ENCODE data around the gene SEL1L3.

SEL1L3 gene

DNA sequence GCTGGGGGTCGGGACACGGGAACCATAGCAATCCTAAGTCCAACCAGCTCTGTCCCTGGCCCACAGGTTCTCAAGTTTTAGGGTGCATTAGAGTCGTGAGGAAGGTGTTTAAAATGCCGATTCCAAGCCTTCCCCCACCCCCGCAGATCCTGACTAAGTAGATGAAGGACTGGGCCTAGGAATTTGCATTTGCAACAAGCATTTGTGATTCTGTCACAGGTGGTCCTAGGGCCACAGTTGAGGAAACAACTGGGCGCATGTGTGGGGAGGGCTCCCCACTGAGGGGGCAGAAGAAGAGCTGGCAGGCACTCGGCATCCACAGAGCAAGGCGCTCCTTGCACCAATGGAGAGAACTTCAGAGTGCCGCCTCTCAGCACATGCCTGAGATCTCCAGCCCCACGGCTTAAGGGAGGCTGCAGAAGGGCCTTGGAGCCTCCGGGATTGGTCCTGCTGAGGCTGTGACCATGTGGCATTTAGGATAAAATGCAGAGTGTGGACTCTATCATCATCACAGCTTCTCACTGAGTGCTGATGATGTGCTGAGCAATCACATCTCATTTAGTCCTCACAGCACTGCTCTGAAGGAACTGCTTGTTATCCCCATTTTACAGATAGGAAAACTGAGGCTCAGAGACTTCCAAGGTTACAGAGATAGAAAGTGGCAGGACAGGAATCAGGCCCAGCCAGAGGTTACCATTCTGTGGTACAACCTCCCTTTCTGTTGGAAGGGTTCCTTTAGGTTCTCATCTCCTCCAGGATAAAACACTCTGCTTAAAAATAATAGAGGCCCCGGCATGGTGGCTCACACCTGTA lies 16.7 kb downstream of the SEL1L3 start:
- H3K9me3 ChIP-seq (ENCODE audit: control insufficient read depth, insufficient read depth, low read depth, low read length) = no peaks in the 10 kb centered on the region
- peaks cover 0 to 13% of the 10 kb centered on the region in 2 experiments; a peak in 1 of 3 replicates for H3K36me3 ChIP-seq (ENCODE audit: control insufficient read depth in 2 of 2, insufficient read depth in 1 of 2, low read length in 2 of 2)
- H3K27ac ChIP-seq (ENCODE audit: extremely low read depth, low read depth, low read length) = no peak overlapping the region
- H3K4me1 ChIP-seq (ENCODE audit: control insufficient read depth, insufficient read depth, low read length) = no peaks in the 10 kb centered on the region
- CTCF ChIA-PET = no interaction called here
- POLR2A ChIA-PET = no interaction called here
- TF ChIP-seq GLI2 (tag by site-specific recombination; IDR thresholded peaks at IDR 0.05; ENCODE audit: borderline replicate concordance, low read depth) = no peak
- TF ChIP-seq ZFHX2 (tag by site-specific recombination; conservative IDR thresholded peaks at IDR 0.05) = no peak
- no peak for TF ChIP-seq ZNF585B (tag by site-specific recombination; IDR thresholded peaks at IDR 0.05)
- no peak for TF ChIP-seq ZNF266 (tag by site-specific recombination; IDR thresholded peaks at IDR 0.05; ENCODE audit: low read depth)
- no peak for TF ChIP-seq ZFP3 (tag by site-specific recombination; IDR thresholded peaks at IDR 0.05; ENCODE audit: low read depth)
- no peak for TF ChIP-seq SETDB1 (IDR thresholded peaks at IDR 0.05; ENCODE audit: insufficient read length, low read length)
- no peak for TF ChIP-seq ZNF621 (tag by site-specific recombination; IDR thresholded peaks at IDR 0.05)
- no peak for TF ChIP-seq ZNF202 (tag by site-specific recombination; IDR thresholded peaks at IDR 0.05; ENCODE audit: borderline replicate concordance)
- TF ChIP-seq ZNF664 (tag by site-specific recombination; IDR thresholded peaks at IDR 0.05) = no peak
- no peak for TF ChIP-seq ZNF10 (tag by site-specific recombination; IDR thresholded peaks at IDR 0.05)
- TF ChIP-seq ZNF335 (tag by site-specific recombination; conservative IDR thresholded peaks at IDR 0.05) = no peak
- TF ChIP-seq ZNF239 (tag by site-specific recombination; IDR thresholded peaks at IDR 0.05) = no peak
- TF ChIP-seq, protein P1, sequence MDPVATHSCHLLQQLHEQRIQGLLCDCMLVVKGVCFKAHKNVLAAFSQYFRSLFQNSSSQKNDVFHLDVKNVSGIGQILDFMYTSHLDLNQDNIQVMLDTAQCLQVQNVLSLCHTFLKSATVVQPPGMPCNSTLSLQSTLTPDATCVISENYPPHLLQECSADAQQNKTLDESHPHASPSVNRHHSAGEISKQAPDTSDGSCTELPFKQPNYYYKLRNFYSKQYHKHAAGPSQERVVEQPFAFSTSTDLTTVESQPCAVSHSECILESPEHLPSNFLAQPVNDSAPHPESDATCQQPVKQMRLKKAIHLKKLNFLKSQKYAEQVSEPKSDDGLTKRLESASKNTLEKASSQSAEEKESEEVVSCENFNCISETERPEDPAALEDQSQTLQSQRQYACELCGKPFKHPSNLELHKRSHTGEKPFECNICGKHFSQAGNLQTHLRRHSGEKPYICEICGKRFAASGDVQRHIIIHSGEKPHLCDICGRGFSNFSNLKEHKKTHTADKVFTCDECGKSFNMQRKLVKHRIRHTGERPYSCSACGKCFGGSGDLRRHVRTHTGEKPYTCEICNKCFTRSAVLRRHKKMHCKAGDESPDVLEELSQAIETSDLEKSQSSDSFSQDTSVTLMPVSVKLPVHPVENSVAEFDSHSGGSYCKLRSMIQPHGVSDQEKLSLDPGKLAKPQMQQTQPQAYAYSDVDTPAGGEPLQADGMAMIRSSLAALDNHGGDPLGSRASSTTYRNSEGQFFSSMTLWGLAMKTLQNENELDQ (tag by site-specific recombination; IDR thresholded peaks at IDR 0.05; ENCODE audit: low read depth) = no peak
- TF ChIP-seq ZFP69B (tag by site-specific recombination; IDR thresholded peaks at IDR 0.05) = no peak
- TF ChIP-seq BCL11B (tag by site-specific recombination; IDR thresholded peaks at IDR 0.05; ENCODE audit: low read depth) = no peak
- H3K4me3 ChIP-seq (ENCODE audit: low read depth, low read length) = no peak overlapping the region

DNA sequence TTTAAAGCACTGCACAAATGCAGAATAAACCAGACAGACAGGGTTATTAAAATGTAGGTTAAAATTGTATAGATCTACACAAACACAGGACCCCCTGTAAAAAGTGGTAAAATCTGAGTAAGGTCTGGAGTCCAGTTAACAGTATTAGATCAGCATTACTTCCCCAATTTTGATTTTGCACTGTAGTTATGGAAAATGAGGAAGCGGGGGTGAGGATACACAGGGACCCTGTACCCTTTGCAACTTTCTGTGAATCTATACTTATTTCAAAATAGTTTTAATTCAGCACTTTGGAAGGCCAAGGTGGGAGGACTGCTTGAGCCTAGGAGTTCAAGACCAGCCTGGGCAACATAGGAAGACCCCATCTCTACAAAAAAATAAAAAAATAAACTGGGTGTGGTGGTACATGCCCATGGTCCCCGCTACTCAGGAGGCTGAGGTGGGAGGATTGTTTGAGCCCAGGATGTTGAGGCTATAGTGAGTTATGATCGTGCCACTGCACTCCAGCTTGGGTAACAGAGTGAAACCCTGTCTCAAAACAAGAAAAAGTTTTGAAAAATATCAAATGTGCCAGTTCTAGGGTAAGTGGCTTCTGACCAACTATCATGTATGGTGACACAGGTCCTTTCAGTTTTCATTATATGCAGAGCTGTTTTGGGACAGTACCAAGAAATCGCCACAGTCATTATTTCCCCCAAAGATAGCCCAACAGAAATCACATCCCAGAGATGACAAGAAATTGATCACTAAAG lies 17.7 kb downstream of the SEL1L3 start:
- POLR2A ChIA-PET = no interaction called here
- TF ChIP-seq, protein P2, sequence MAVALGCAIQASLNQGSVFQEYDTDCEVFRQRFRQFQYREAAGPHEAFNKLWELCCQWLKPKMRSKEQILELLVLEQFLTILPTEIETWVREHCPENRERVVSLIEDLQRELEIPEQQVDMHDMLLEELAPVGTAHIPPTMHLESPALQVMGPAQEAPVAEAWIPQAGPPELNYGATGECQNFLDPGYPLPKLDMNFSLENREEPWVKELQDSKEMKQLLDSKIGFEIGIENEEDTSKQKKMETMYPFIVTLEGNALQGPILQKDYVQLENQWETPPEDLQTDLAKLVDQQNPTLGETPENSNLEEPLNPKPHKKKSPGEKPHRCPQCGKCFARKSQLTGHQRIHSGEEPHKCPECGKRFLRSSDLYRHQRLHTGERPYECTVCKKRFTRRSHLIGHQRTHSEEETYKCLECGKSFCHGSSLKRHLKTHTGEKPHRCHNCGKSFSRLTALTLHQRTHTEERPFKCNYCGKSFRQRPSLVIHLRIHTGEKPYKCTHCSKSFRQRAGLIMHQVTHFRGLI (tag by site-specific recombination; IDR thresholded peaks at IDR 0.05) = no peak
- TF ChIP-seq ZNF121 (tag by site-specific recombination; IDR thresholded peaks at IDR 0.05) (no peak), ZNF510 (tag by site-specific recombination; IDR thresholded peaks at IDR 0.05; ENCODE audit: insufficient replicate concordance) (no peak), HOXD13 (CRISPR knock-in tag; IDR thresholded peaks at IDR 0.05; ENCODE audit: borderline replicate concordance) (no peak), ZNF701 (tag by site-specific recombination; IDR thresholded peaks at IDR 0.05) (no peak), GLI2 (tag by site-specific recombination; IDR thresholded peaks at IDR 0.05; ENCODE audit: borderline replicate concordance, low read depth) (no peak), ZNF768 (tag by site-specific recombination; IDR thresholded peaks at IDR 0.05) (no peak), ZFP41 (tag by site-specific recombination; IDR thresholded peaks at IDR 0.05; ENCODE audit: borderline replicate concordance) (no peak), ZFP69B (tag by site-specific recombination; IDR thresholded peaks at IDR 0.05) (no peak)
- TF ChIP-seq, protein P3, sequence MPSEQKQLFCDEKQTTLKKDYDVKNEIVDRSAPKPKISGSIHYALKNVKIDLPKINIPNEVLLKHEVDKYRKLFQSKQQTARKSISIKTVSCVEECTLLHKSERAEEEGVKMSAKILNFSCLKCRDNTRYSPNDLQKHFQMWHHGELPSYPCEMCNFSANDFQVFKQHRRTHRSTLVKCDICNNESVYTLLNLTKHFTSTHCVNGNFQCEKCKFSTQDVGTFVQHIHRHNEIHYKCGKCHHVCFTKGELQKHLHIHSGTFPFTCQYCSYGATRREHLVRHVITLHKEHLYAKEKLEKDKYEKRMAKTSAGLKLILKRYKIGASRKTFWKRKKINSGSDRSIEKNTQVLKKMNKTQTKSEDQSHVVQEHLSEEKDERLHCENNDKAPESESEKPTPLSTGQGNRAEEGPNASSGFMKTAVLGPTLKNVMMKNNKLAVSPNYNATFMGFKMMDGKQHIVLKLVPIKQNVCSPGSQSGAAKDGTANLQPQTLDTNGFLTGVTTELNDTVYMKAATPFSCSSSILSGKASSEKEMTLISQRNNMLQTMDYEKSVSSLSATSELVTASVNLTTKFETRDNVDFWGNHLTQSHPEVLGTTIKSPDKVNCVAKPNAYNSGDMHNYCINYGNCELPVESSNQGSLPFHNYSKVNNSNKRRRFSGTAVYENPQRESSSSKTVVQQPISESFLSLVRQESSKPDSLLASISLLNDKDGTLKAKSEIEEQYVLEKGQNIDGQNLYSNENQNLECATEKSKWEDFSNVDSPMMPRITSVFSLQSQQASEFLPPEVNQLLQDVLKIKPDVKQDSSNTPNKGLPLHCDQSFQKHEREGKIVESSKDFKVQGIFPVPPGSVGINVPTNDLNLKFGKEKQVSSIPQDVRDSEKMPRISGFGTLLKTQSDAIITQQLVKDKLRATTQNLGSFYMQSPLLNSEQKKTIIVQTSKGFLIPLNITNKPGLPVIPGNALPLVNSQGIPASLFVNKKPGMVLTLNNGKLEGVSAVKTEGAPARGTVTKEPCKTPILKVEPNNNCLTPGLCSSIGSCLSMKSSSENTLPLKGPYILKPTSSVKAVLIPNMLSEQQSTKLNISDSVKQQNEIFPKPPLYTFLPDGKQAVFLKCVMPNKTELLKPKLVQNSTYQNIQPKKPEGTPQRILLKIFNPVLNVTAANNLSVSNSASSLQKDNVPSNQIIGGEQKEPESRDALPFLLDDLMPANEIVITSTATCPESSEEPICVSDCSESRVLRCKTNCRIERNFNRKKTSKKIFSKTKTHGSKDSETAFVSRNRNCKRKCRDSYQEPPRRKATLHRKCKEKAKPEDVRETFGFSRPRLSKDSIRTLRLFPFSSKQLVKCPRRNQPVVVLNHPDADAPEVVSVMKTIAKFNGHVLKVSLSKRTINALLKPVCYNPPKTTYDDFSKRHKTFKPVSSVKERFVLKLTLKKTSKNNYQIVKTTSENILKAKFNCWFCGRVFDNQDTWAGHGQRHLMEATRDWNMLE (tag by site-specific recombination; conservative IDR thresholded peaks at IDR 0.05; ENCODE audit: low read depth) = no peak

More for the DNA sequence above, 17.7 kb downstream of the SEL1L3 start:
- Histone ChIP-seq H3K27ac (ENCODE audit: extremely low read depth, low read depth, low read length) (no peak overlapping the region), H3K36me3 (ENCODE audit: control insufficient read depth in 2 of 2, insufficient read depth in 1 of 2, low read length in 2 of 2) (peaks cover 0 to 13% of the 10 kb centered on the region in 2 experiments; a peak in 1 of 3 replicates), H3K9me3 (ENCODE audit: control insufficient read depth, insufficient read depth, low read depth, low read length) (no peaks in the 10 kb centered on the region), H3K4me3 (ENCODE audit: low read depth, low read length) (no peak overlapping the region), H3K4me1 (ENCODE audit: control insufficient read depth, insufficient read depth, low read length) (no peaks in the 10 kb centered on the region)
- CTCF ChIA-PET = no interaction called here
